HepG2 (cell line): ENCODE results near the gene HEXIM1. TPM values are rescaled to one million over a fixed set of nuclear protein-coding genes. Genes with fewer than 3 reads are reported as not detected.

Experiments
- ATF7-NPFF ChIP-seq: sonication (generic); formaldehyde crosslinking; IDR thresholded peaks from 2 replicates; pipeline ENCODE4 v1.8.1; 2023; ENCODE audit warnings: mild to moderate bottlenecking, low read depth, missing genetic modification reagents, moderate library complexity
- CHD4 ChIP-seq: fragments of 200-600 bp; sonication (generic); IDR thresholded peaks from 2 replicates; pipeline ENCODE4 v1.7.0; 2017; ENCODE audit warnings: mild to moderate bottlenecking, low read length, borderline replicate concordance
- DNMT3B ChIP-seq: conservative IDR thresholded peaks from 2 replicates; pipeline ENCODE4 v1.6.1; 2016; ENCODE audit warnings: missing biosample characterization, control low read depth
- HDAC1 ChIP-seq: sonication (generic); formaldehyde crosslinking; IDR thresholded peaks from 2 replicates; pipeline ENCODE4 v1.5.1; 2020; ENCODE audit warnings: mild to moderate bottlenecking, missing genetic modification reagents
- HNRNPLL ChIP-seq: fragments of 200-400 bp; formaldehyde crosslinking; IDR thresholded peaks from 2 replicates; pipeline ENCODE4 v1.6.1; 2017; ENCODE audit warnings: mild to moderate bottlenecking, low read depth, low read length; ENCODE audit not compliant: poor library complexity, severe bottlenecking
- IRF1 ChIP-seq: sonication (generic); formaldehyde crosslinking; IDR thresholded peaks from 2 replicates; pipeline ENCODE4 v1.4.0; 2020; ENCODE audit warnings: low read depth, mild to moderate bottlenecking, missing genetic modification reagents
- KDM2A ChIP-seq: sonication (generic); formaldehyde crosslinking; IDR thresholded peaks from 2 replicates; pipeline ENCODE4 v1.4.0; 2020; ENCODE audit warnings: low read depth, missing genetic modification reagents, borderline replicate concordance
- KDM6A ChIP-seq: IDR thresholded peaks from 2 replicates; pipeline ENCODE4 v1.6.1; 2016; ENCODE audit warnings: low read depth
- MTF1 ChIP-seq: sonication (generic); formaldehyde crosslinking; IDR thresholded peaks from 2 replicates; pipeline ENCODE4 v1.5.0; 2020; ENCODE audit warnings: missing genetic modification reagents
- NCOR1 ChIP-seq: fragments of 200-600 bp; sonication (generic); IDR thresholded peaks from 2 replicates; pipeline ENCODE4 v1.7.0; 2017; ENCODE audit warnings: antibody characterized with exemption, low read length, borderline replicate concordance
- NFYC ChIP-seq: IDR thresholded peaks from 2 replicates; pipeline ENCODE4 v1.6.1; 2016; ENCODE audit warnings: missing genetic modification reagents, missing compliant biosample characterization
- SNRNP70 ChIP-seq: fragments of 200-400 bp; formaldehyde crosslinking; IDR thresholded peaks from 2 replicates; pipeline ENCODE4 v1.6.1; 2017; ENCODE audit warnings: mild to moderate bottlenecking, low read depth, low read length, moderate library complexity
- TRAFD1 ChIP-seq: sonication (generic); formaldehyde crosslinking; IDR thresholded peaks from 2 replicates; pipeline ENCODE4 v1.5.1; 2020; ENCODE audit warnings: missing genetic modification reagents, mild to moderate bottlenecking, borderline replicate concordance
- YEATS2 ChIP-seq: sonication (generic); formaldehyde crosslinking; IDR thresholded peaks from 2 replicates; pipeline ENCODE4 v1.4.0; 2020; ENCODE audit warnings: missing genetic modification reagents, borderline replicate concordance
- ZFP1 ChIP-seq: IDR thresholded peaks from 2 replicates; pipeline ENCODE4 v1.6.1; 2016
- ZKSCAN1 ChIP-seq: fragments of 150-350 bp; IDR thresholded peaks from 2 replicates; pipeline ENCODE4 v1.6.1; 2014; ENCODE audit warnings: low read length
- ZNF343 ChIP-seq: sonication (generic); formaldehyde crosslinking; IDR thresholded peaks from 2 replicates; pipeline ENCODE4 v1.4.0; 2020; ENCODE audit warnings: mild to moderate bottlenecking, missing genetic modification reagents
- ZNF354B ChIP-seq: sonication (generic); formaldehyde crosslinking; IDR thresholded peaks from 2 replicates; pipeline ENCODE4 v1.8.0; 2022; ENCODE audit warnings: mild to moderate bottlenecking, missing genetic modification reagents
- ZNF431 ChIP-seq: sonication (generic); formaldehyde crosslinking; IDR thresholded peaks from 2 replicates; pipeline ENCODE4 v1.9.0; 2022; ENCODE audit warnings: missing genetic modification reagents, low read depth, mild to moderate bottlenecking, borderline replicate concordance
- ZNF513 ChIP-seq: sonication (generic); formaldehyde crosslinking; conservative IDR thresholded peaks from 2 replicates; pipeline ENCODE4 v1.5.0; 2020; ENCODE audit warnings: missing genetic modification reagents
- ZNF724P ChIP-seq: sonication (generic); formaldehyde crosslinking; IDR thresholded peaks from 2 replicates; pipeline ENCODE4 v1.8.0; 2022; ENCODE audit warnings: missing genetic modification reagents, borderline replicate concordance
- ZNF878 ChIP-seq: sonication (generic); formaldehyde crosslinking; IDR thresholded peaks from 2 replicates; pipeline ENCODE4 v1.8.1; 2023; ENCODE audit warnings: mild to moderate bottlenecking, missing genetic modification reagents, moderate library complexity
- ZSCAN21 ChIP-seq: sonication (generic); formaldehyde crosslinking; IDR thresholded peaks from 2 replicates; pipeline ENCODE4 v1.8.0; 2022; ENCODE audit warnings: mild to moderate bottlenecking, missing genetic modification reagents, moderate library complexity, borderline replicate concordance
- polyA plus RNA-seq, 8 experiments: library from polyadenylated mRNA; depleted of rRNA in 3 of 8; stranded (reverse) in 7 of 8; unstranded in 1 of 8; fragments of >200 nt; fragmentation: Illumina TruSeq in 4 of 8; extraction: Trizol in 4 of 8; gene quantifications; 2 replicates each; pipeline versions ENCODE4 v1.2.1 to v1.2.3, GENCODE V29; 2011 to 2016; ENCODE audit warnings: low read depth in 4 of 8, missing spikeins in 1 of 8, mixed read lengths in 1 of 8; ENCODE audit not compliant: insufficient read depth in 1 of 8
- total RNA-seq, 5 experiments: library from RNA; depleted of rRNA; stranded (reverse); fragments of >200 nt; fragmentation: Illumina TruSeq; extraction: Trizol; gene quantifications; 2 replicates each; pipeline ENCODE4 v1.2.3, GENCODE V29; 2016; ENCODE audit warnings: low read depth in 1 of 5
- TF ChIP-seq, protein P1 (sequence below): sonication (generic); formaldehyde crosslinking; IDR thresholded peaks from 2 replicates; pipeline ENCODE4 v1.5.0; 2020; ENCODE audit warnings: mild to moderate bottlenecking, missing genetic modification reagents, borderline replicate concordance

HEXIM1 gene
- total and polyA plus RNA-seq, 2 of the 13 experiments (the other 11 are each of a cell fraction or from before 2014, with no cell fraction given) = 10.5 to 16.6 TPM

- TF ChIP-seq ZSCAN21 (CRISPR knock-in tag) (no peak), ZNF343 (CRISPR knock-in tag) (peak; percentile 89), ATF7-NPFF (CRISPR knock-in tag) (no peak; the same call in 1 of the 2 replicates), ZNF878 (peak; percentile 16; the same call in 1 of the 2 replicates), ZKSCAN1 (no peak; the same call in 1 of the 2 replicates), DNMT3B (peak; percentile 96), ZNF431 (CRISPR knock-in tag) (no peak), IRF1 (CRISPR knock-in tag) (peak; percentile 45; the same call in 1 of the 2 replicates), NFYC (CRISPR knock-in tag) (peak; percentile 99), TRAFD1 (no peak), ZNF724P (no peak; the same call in 1 of the 2 replicates), NCOR1 (no peak; the same call in 1 of the 2 replicates), SNRNP70 (no peak), ZFP1 (CRISPR knock-in tag) (peak; percentile 81), HNRNPLL (peak; percentile 56), HDAC1 (peak; percentile 37; the same call in 1 of the 2 replicates), KDM6A (no peak), ZNF513 (no peak), MTF1 (no peak), KDM2A (peak; percentile 86), CHD4 (no peak), ZNF354B (no peak), YEATS2 (CRISPR knock-in tag) (peak; percentile 82)
- TF ChIP-seq, protein P1, sequence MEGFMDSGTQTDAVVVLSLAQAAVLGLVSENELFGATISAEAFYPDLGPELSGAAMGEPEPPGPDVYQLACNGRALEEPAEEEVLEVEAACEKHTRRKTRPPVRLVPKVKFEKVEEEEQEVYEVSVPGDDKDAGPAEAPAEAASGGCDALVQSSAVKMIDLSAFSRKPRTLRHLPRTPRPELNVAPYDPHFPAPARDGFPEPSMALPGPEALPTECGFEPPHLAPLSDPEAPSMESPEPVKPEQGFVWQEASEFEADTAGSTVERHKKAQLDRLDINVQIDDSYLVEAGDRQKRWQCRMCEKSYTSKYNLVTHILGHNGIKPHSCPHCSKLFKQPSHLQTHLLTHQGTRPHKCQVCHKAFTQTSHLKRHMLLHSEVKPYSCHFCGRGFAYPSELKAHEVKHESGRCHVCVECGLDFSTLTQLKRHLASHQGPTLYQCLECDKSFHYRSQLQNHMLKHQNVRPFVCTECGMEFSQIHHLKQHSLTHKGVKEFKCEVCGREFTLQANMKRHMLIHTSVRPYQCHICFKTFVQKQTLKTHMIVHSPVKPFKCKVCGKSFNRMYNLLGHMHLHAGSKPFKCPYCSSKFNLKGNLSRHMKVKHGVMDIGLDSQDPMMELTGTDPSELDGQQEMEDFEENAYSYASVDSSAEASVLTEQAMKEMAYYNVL (CRISPR knock-in tag) = no peak
Observed at GRCh38 chr17:45161288-45162024, 13.2 kb downstream of the HEXIM1 start, which contains the start of gene HEXIM2 (continued).
